ENCODE results near the gene MACC1. TPM values are rescaled to one million over a fixed set of nuclear protein-coding genes. Genes with fewer than 3 reads are reported as not detected.

The MACC1 gene
- total and polyA plus RNA-seq, 9 of the 15 experiments (the other 6 are each of a cell fraction or from before 2014, with no cell fraction given): 5.9 to 30.2 (median 10.4) TPM

DNA sequence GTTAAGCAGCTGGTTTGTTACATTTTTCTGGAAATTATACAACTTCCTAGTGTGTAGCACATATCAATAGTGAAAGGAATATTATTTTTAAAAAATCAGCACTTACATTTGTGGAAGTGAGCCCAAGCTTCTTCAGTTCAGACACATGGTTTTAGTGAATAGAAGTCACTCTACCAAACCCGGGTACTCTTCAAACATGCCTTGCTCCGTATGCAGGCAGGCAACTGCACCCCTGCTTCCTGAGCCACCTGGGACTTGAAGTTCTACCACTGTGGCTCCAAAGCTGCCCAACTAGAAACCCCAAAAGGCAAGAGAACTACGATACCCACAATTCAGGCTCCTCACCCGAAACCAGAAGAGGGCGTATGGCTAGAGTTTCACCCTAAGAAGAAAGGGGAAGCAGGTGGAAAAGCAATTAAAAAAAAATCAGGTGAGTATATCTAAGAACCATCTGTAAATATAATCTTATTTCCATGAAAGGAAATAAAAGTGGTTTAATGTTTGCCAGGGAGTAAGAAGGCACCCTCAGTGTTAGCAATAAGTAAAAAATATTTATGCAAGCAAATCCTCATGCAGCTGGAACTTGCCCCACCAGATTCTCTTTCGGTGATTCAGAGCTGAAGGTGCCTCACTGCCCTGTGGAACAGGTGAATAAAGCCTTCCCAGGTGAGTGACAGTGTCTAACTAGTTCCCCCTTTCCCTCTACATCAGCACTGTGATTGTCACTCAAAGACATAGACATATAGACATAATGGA is at the start of gene MACC1 (continued):
- TF ChIP-seq ETS2 (tag; IDR thresholded peaks at IDR 0.05; ENCODE audit: borderline replicate concordance, poor library complexity, severe bottlenecking) (no peak), POU5F1 (IDR thresholded peaks at IDR 0.05; ENCODE audit: borderline replicate concordance, low read depth, low read length, partially characterized antibody) (no peak), HMGN3 (IDR thresholded peaks at IDR 0.05; ENCODE audit: borderline replicate concordance, extremely low read depth, insufficient read length, low read depth, low read length) (no peak), E4F1 (CRISPR knock-in tag; IDR thresholded peaks at IDR 0.05; ENCODE audit: borderline replicate concordance) (no peak), MCM2 (IDR thresholded peaks at IDR 0.05; ENCODE audit: low read depth) (no peak), SRF (CRISPR knock-in tag; IDR thresholded peaks at IDR 0.05) (no peak), BCL6 (CRISPR knock-in tag; IDR thresholded peaks at IDR 0.05) (no peak), U2AF1 (optimal IDR thresholded peaks at IDR 0.05; ENCODE audit: low read depth, low read length) (no peak), TGIF2 (CRISPR knock-in tag; IDR thresholded peaks at IDR 0.05) (no peak), HEY1 (CRISPR knock-in tag; IDR thresholded peaks at IDR 0.05; ENCODE audit: borderline replicate concordance) (no peak), ZNF277 (CRISPR knock-in tag; IDR thresholded peaks at IDR 0.05; ENCODE audit: borderline replicate concordance) (no peak), BRD9 (IDR thresholded peaks at IDR 0.05; ENCODE audit: low read depth, partially characterized antibody) (no peak), XRCC3 (IDR thresholded peaks at IDR 0.05) (no peak), NFE2L1 (tag; IDR thresholded peaks at IDR 0.05; ENCODE audit: borderline replicate concordance, low read depth) (no peak), MYBL2 (IDR thresholded peaks at IDR 0.05; ENCODE audit: low read depth) (no peak), MYBL2 (CRISPR knock-in tag; IDR thresholded peaks at IDR 0.05; ENCODE audit: borderline replicate concordance) (no peak), NCOA2 (IDR thresholded peaks at IDR 0.05; ENCODE audit: partially characterized antibody in 2 of 2) (no peak), PKNOX1 (IDR thresholded peaks at IDR 0.05) (peak; percentile 53)
- TF ChIP-seq, protein P1, sequence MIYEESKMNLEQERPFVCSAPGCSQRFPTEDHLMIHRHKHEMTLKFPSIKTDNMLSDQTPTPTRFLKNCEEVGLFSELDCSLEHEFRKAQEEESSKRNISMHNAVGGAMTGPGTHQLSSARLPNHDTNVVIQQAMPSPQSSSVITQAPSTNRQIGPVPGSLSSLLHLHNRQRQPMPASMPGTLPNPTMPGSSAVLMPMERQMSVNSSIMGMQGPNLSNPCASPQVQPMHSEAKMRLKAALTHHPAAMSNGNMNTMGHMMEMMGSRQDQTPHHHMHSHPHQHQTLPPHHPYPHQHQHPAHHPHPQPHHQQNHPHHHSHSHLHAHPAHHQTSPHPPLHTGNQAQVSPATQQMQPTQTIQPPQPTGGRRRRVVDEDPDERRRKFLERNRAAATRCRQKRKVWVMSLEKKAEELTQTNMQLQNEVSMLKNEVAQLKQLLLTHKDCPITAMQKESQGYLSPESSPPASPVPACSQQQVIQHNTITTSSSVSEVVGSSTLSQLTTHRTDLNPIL (CRISPR knock-in tag; IDR thresholded peaks at IDR 0.05): no peak
- TF ChIP-seq, protein P2, sequence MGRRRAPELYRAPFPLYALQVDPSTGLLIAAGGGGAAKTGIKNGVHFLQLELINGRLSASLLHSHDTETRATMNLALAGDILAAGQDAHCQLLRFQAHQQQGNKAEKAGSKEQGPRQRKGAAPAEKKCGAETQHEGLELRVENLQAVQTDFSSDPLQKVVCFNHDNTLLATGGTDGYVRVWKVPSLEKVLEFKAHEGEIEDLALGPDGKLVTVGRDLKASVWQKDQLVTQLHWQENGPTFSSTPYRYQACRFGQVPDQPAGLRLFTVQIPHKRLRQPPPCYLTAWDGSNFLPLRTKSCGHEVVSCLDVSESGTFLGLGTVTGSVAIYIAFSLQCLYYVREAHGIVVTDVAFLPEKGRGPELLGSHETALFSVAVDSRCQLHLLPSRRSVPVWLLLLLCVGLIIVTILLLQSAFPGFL (CRISPR knock-in tag; IDR thresholded peaks at IDR 0.05): no peak
